HepG2 (cell line): ENCODE results near the gene RAD9A. TPM values are rescaled to one million over a fixed set of nuclear protein-coding genes. Genes with fewer than 3 reads are reported as not detected.

Source experiments
- ATAC-seq: fragments of 200-7000 bp; cut with Tn5 transposase; 3 replicates; pipeline ENCODE4 v1.9.1; 2020; ENCODE audit warnings: mild to moderate bottlenecking, moderate library complexity
- BruUV-seq: library from RNA; stranded (reverse); fragments of 400-500 nt; replicated peaks from 2 replicates; lab custom pipeline; 2021; lab: Mats Ljungman, UMichigan
- CTCF ChIA-PET: fragments of 300-600 bp; formaldehyde crosslinking; extraction: SDS; loops from one replicate; lab custom pipeline; 2021; ENCODE audit warnings: low total read pairs, inconsistent platforms, low intra/inter-chr PET ratio; lab: Yijun Ruan, JAX
- POLR2A ChIA-PET: fragments of 350-600 bp; sonication (Branson Sonifier 250); formaldehyde crosslinking; loops from one replicate; lab custom pipeline; 2020; ENCODE audit warnings: antibody characterized with exemption, inconsistent platforms; lab: Yijun Ruan, JAX
- DNase-seq: peaks from one replicate; pipeline ENCODE4 v3.0.0-alpha.2; 2015; ENCODE audit warnings: low spot score
- FAIRE-seq: peaks from 3 replicates; lab custom pipeline; 2011; peaks lifted over from hg19 to GRCh38; lab: Jason Lieb, UNC
- H2AFZ ChIP-seq: one replicate; pipeline ENCODE4 v1.6.1; 2011; ENCODE audit warnings: low read length, inconsistent platforms
- H3K27ac ChIP-seq: fragments of 300-600 bp; 3 replicates; pipeline ENCODE4 v1.8.0; 2011; ENCODE audit warnings: mixed run types, mild to moderate bottlenecking, mixed read lengths, low read length, inconsistent platforms; ENCODE audit not compliant: insufficient read depth; ENCODE audit errors: extremely low read length
- H3K27me3 ChIP-seq, 2 experiments: fragments of 200-600 bp in 1 of 2; 2 replicates in 1 of 2; 3 replicates in 1 of 2; pipeline versions ENCODE4 v1.6.0 to v1.8.0; 2011; ENCODE audit warnings: low read length in 2 of 2, mild to moderate bottlenecking in 2 of 2, moderate library complexity in 2 of 2, inconsistent platforms in 1 of 2; ENCODE audit not compliant: insufficient read depth in 2 of 2, control insufficient read depth in 1 of 2
- H3K36me3 ChIP-seq, 2 experiments: fragments of 200-600 bp in 1 of 2; replicated peaks in 1 of 2; 2 replicates in 1 of 2; 3 replicates in 1 of 2; pipeline versions ENCODE4 v1.5.1 to v1.8.0; 2011; ENCODE audit warnings: low read length in 2 of 2, inconsistent platforms in 1 of 2; ENCODE audit not compliant: insufficient read depth in 2 of 2, control insufficient read depth in 1 of 2
- H3K4me1 ChIP-seq: 2 replicates; pipeline ENCODE4 v1.5.1; 2012; ENCODE audit warnings: low read length, inconsistent platforms; ENCODE audit not compliant: insufficient read depth
- H3K4me2 ChIP-seq: 2 replicates; pipeline ENCODE4 v1.6.0; 2011; ENCODE audit warnings: low read depth, low read length, inconsistent platforms
- H3K4me3 ChIP-seq, 3 experiments: fragments of 200-600 bp in 1 of 3; sonication (generic), shearing (Covaris generic) in 1 of 3; replicated peaks in 1 of 3; 2 replicates each; pipeline ENCODE4 v1.5.1; 2011 to 2016; ENCODE audit warnings: low read length in 3 of 3, inconsistent platforms in 2 of 3, low read depth in 2 of 3, mild to moderate bottlenecking in 2 of 3, control low read depth in 1 of 3, mixed read lengths in 1 of 3; ENCODE audit not compliant: insufficient read depth in 1 of 3
- H3K79me2 ChIP-seq: one replicate; pipeline ENCODE4 v1.6.1; 2011; ENCODE audit warnings: low read length, inconsistent platforms; ENCODE audit not compliant: insufficient read depth
- H3K9ac ChIP-seq: 2 replicates; pipeline ENCODE4 v1.6.0; 2011; ENCODE audit warnings: mild to moderate bottlenecking, low read depth, low read length, inconsistent platforms; ENCODE audit not compliant: insufficient read depth
- H3K9me3 ChIP-seq: 2 replicates; pipeline ENCODE4 v1.5.1; 2012; ENCODE audit warnings: mild to moderate bottlenecking, low read length
- H4K20me1 ChIP-seq: 2 replicates; pipeline ENCODE4 v1.6.0; 2011; ENCODE audit warnings: inconsistent platforms, mild to moderate bottlenecking, low read length, moderate library complexity; ENCODE audit not compliant: insufficient read depth
- ARNTL ChIP-seq: sonication (generic); formaldehyde crosslinking; IDR thresholded peaks from 2 replicates; pipeline ENCODE4 v1.4.0; 2020; ENCODE audit warnings: mild to moderate bottlenecking, missing genetic modification reagents
- BCL6 ChIP-seq: IDR thresholded peaks from 2 replicates; pipeline ENCODE4 v1.6.1; 2016; ENCODE audit warnings: missing genetic modification reagents, missing compliant biosample characterization
- GATAD2A ChIP-seq: IDR thresholded peaks from 2 replicates; pipeline ENCODE4 v1.6.1; 2016
- HDAC2 ChIP-seq: sonication (generic); formaldehyde crosslinking; IDR thresholded peaks from 2 replicates; pipeline ENCODE4 v1.4.0; 2020; ENCODE audit warnings: missing genetic modification reagents
- MEF2D ChIP-seq: sonication (generic); formaldehyde crosslinking; IDR thresholded peaks from 2 replicates; pipeline ENCODE4 v1.5.1; 2020; ENCODE audit warnings: mild to moderate bottlenecking, missing genetic modification reagents
- REXO4 ChIP-seq: sonication (generic); formaldehyde crosslinking; IDR thresholded peaks from 2 replicates; pipeline ENCODE4 v1.8.0; 2022; ENCODE audit warnings: missing genetic modification reagents, mild to moderate bottlenecking, borderline replicate concordance
- SYNCRIP ChIP-seq: fragments of 200-400 bp; formaldehyde crosslinking; IDR thresholded peaks from 2 replicates; pipeline ENCODE4 v1.6.1; 2018; ENCODE audit warnings: mild to moderate bottlenecking, low read depth, low read length; ENCODE audit not compliant: insufficient read depth
- TBX3 ChIP-seq: fragments of 450-650 bp; IDR thresholded peaks from 2 replicates; pipeline ENCODE4 v1.6.1; 2017; ENCODE audit warnings: antibody characterized with exemption, mild to moderate bottlenecking, inconsistent platforms, borderline replicate concordance
- U2AF2 ChIP-seq: fragments of 200-400 bp; formaldehyde crosslinking; IDR thresholded peaks from 2 replicates; pipeline ENCODE4 v1.6.1; 2017; ENCODE audit warnings: low read depth, mild to moderate bottlenecking, low read length
- YEATS4 ChIP-seq: sonication (generic); formaldehyde crosslinking; IDR thresholded peaks from 2 replicates; pipeline ENCODE4 v1.4.0; 2020; ENCODE audit warnings: missing genetic modification reagents, borderline replicate concordance
- ZBTB20 ChIP-seq: sonication (generic); formaldehyde crosslinking; IDR thresholded peaks from 2 replicates; pipeline ENCODE4 v1.8.1; 2023; ENCODE audit warnings: missing genetic modification reagents, low read depth, mild to moderate bottlenecking, borderline replicate concordance
- ZC3H13 ChIP-seq: sonication (generic); formaldehyde crosslinking; IDR thresholded peaks from 2 replicates; pipeline ENCODE4 v1.8.1; 2023; ENCODE audit warnings: mild to moderate bottlenecking, missing genetic modification reagents, moderate library complexity
- ZNF12 ChIP-seq: sonication (generic); formaldehyde crosslinking; IDR thresholded peaks from 2 replicates; pipeline ENCODE4 v1.5.0; 2020; ENCODE audit warnings: missing genetic modification reagents
- ZNF263 ChIP-seq: sonication (generic); formaldehyde crosslinking; IDR thresholded peaks from 2 replicates; pipeline ENCODE4 v1.4.0; 2020; ENCODE audit warnings: missing genetic modification reagents
- ZNF329 ChIP-seq: sonication (generic); formaldehyde crosslinking; IDR thresholded peaks from 2 replicates; pipeline ENCODE4 v1.9.0; 2021; ENCODE audit warnings: low read depth, mild to moderate bottlenecking, missing genetic modification reagents
- ZNF678 ChIP-seq: sonication (generic); formaldehyde crosslinking; IDR thresholded peaks from 2 replicates; pipeline ENCODE4 v1.4.0; 2020; ENCODE audit warnings: mild to moderate bottlenecking, missing genetic modification reagents
- ZZZ3 ChIP-seq: sonication (generic); formaldehyde crosslinking; IDR thresholded peaks from 2 replicates; pipeline ENCODE4 v1.4.0; 2020; ENCODE audit warnings: missing genetic modification reagents, mild to moderate bottlenecking, borderline replicate concordance
- WGBS: methylation state at CpG from one replicate; pipeline ENCODE4 v1.1.6; 2017; ENCODE audit warnings: low lambda C conversion rate; 5-methylcytosine and 5-hydroxymethylcytosine counted together
- in situ Hi-C: cut with HindIII; loops from 2 replicates; pipeline ENCODE4 v1.10.0; 2017; ENCODE audit warnings: low pct_unique_long_range_greater_than_20kb; ENCODE audit not compliant: extremely low pct_ligation_motif_present
- intact Hi-C: fragments of 100-400 bp; cut with micrococcal nuclease; formaldehyde crosslinking; loops from one replicate; pipeline ENCODE4 v1.10.0; 2022; ENCODE audit not compliant: unreplicated experiment
- polyA plus RNA-seq, 8 experiments: library from polyadenylated mRNA; depleted of rRNA in 3 of 8; stranded (reverse) in 7 of 8; unstranded in 1 of 8; fragments of >200 nt; fragmentation: Illumina TruSeq in 4 of 8; extraction: Trizol in 4 of 8; gene quantifications; 2 replicates each; pipeline versions ENCODE4 v1.2.1 to v1.2.3, GENCODE V29; 2011 to 2016; ENCODE audit warnings: low read depth in 4 of 8, missing spikeins in 1 of 8, mixed read lengths in 1 of 8; ENCODE audit not compliant: insufficient read depth in 1 of 8
- total RNA-seq, 5 experiments: library from RNA; depleted of rRNA; stranded (reverse); fragments of >200 nt; fragmentation: Illumina TruSeq; extraction: Trizol; gene quantifications; 2 replicates each; pipeline ENCODE4 v1.2.3, GENCODE V29; 2016; ENCODE audit warnings: low read depth in 1 of 5
- TF ChIP-seq, protein P1 (sequence below): sonication (generic); formaldehyde crosslinking; IDR thresholded peaks from 2 replicates; pipeline ENCODE4 v1.5.0; 2020; ENCODE audit warnings: missing genetic modification reagents
- TF ChIP-seq, protein P2 (sequence below): sonication (generic); formaldehyde crosslinking; IDR thresholded peaks from 2 replicates; pipeline ENCODE4 v1.8.0; 2022; ENCODE audit warnings: mild to moderate bottlenecking, missing genetic modification reagents; ENCODE audit not compliant: insufficient replicate concordance
- TF ChIP-seq, protein P3 (sequence below): sonication (generic); formaldehyde crosslinking; IDR thresholded peaks from 2 replicates; pipeline ENCODE4 v1.5.0; 2020; ENCODE audit warnings: missing genetic modification reagents

RAD9A gene
- total and polyA plus RNA-seq, 2 of the 13 experiments (the other 11 are each of a cell fraction or from before 2014, with no cell fraction given), result 10.1 to 15.7 TPM

DNA sequence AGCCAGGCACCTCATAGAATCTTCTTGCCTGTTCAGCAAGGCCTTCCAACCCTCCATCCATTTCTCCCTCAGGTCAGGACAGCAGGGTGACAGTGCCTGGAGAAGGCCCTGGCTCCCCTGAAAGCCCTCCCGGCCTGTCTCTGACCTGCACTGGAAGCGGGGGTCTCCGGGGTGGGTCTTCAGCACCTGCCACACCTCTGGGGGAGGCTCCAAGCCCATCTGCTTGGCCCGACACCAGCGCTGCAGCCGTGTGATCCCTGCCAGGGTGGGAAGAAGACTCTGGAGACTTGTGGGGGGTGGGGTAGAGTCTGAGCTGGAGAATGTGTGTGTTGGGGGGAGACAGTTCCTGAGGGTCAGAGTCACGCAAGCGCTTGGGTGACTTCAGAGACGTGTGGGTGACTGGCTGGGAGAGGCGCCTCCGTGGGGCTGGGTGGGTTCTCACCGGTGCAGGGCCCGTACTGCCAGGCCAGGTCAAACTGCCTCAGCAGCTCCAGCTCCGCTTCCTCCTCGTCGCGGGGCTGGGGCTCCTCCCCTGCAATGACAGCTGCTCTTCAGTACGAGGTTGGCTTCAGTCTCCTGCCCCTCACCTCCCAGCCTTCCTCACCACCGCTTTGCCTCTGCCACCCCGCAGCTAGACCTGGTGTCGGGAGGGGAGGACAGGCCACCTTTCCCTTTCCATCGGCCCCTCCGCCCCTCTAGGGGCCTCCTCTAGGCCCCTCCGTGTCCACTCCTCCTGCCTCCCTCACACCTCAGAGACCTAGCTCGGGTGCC, 39.1 kb upstream of the RAD9A start:
- WGBS, result 6% methylated on average over 15 of the region's 25 CpGs
- ATAC-seq (peak; percentile 3), DNase-seq (peak; percentile 20), FAIRE-seq (no peak)
- ChIA-PET POLR2A (interaction anchor here (0.7 to 9.7 kb wide), 18 partner anchors 8 to 298 kb away, joined by 3 to 365 read pairs (median 6); partner anchors contain the start of genes ANKRD13D, CLCF1, NUDT8 and PPP1CA), CTCF (interaction anchor here (1.7 kb wide), 1 partner anchor 30 kb away, joined by 6 read pairs; no protein-coding TSS in a partner anchor)
- Histone ChIP-seq H3K4me3 (peak overlapping the region; percentile 68 to 90 (median 71)), H3K36me3 (no peaks in the 10 kb centered on the region), H3K79me2 (no peaks in the 10 kb centered on the region), H4K20me1 (no peaks in the 10 kb centered on the region), H3K9ac (peak overlapping the region; percentile 64), H3K4me1 (peaks cover 46% of the 10 kb centered on the region), H3K9me3 (no peaks in the 10 kb centered on the region), H2AFZ (no peak overlapping the region), H3K4me2 (peak overlapping the region; percentile 94), H3K27me3 (no peaks in the 10 kb centered on the region), H3K27ac (peak overlapping the region; percentile 79)
- intact Hi-C loops (no loop called here), in situ Hi-C loops (loop anchor here (5.0 kb wide), 1 partner anchor 35 kb away; no protein-coding TSS in a partner anchor)
- TSS peak; percentile 85 for BruUV-seq
- TF ChIP-seq ZC3H13 (CRISPR knock-in tag), result 0 out of 2 replicates have a peak, but pooled peaks have one; percentile 37
- TF ChIP-seq, protein P1, sequence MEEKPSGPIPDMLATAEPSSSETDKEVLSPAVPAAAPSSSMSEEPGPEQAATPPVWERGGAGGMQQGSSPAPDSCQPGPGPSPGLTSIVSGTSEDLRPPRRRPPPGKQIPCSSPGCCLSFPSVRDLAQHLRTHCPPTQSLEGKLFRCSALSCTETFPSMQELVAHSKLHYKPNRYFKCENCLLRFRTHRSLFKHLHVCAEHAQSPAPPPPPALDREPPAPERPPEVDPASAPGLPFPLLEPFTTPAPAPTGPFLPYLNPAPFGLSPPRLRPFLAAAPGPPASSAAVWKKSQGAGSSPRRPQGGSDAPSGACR, result 0 out of 2 replicates have a peak, but pooled peaks have one; percentile 6
- no peak for TF ChIP-seq ARNTL (CRISPR knock-in tag)
- TF ChIP-seq GATAD2A (CRISPR knock-in tag), result peak; percentile 23
- 0 out of 2 replicates have a peak, but pooled peaks have one; percentile 14 for TF ChIP-seq ZZZ3
- TF ChIP-seq YEATS4, result no peak
- TF ChIP-seq TBX3, result no peak
- TF ChIP-seq, protein P2, sequence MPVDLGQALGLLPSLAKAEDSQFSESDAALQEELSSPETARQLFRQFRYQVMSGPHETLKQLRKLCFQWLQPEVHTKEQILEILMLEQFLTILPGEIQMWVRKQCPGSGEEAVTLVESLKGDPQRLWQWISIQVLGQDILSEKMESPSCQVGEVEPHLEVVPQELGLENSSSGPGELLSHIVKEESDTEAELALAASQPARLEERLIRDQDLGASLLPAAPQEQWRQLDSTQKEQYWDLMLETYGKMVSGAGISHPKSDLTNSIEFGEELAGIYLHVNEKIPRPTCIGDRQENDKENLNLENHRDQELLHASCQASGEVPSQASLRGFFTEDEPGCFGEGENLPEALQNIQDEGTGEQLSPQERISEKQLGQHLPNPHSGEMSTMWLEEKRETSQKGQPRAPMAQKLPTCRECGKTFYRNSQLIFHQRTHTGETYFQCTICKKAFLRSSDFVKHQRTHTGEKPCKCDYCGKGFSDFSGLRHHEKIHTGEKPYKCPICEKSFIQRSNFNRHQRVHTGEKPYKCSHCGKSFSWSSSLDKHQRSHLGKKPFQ (CRISPR knock-in tag), result peak; percentile 36
- TF ChIP-seq ZNF263, result 0 out of 2 replicates have a peak, but pooled peaks have one; percentile 22
- TF ChIP-seq U2AF2, result no peak
- TF ChIP-seq, protein P3, sequence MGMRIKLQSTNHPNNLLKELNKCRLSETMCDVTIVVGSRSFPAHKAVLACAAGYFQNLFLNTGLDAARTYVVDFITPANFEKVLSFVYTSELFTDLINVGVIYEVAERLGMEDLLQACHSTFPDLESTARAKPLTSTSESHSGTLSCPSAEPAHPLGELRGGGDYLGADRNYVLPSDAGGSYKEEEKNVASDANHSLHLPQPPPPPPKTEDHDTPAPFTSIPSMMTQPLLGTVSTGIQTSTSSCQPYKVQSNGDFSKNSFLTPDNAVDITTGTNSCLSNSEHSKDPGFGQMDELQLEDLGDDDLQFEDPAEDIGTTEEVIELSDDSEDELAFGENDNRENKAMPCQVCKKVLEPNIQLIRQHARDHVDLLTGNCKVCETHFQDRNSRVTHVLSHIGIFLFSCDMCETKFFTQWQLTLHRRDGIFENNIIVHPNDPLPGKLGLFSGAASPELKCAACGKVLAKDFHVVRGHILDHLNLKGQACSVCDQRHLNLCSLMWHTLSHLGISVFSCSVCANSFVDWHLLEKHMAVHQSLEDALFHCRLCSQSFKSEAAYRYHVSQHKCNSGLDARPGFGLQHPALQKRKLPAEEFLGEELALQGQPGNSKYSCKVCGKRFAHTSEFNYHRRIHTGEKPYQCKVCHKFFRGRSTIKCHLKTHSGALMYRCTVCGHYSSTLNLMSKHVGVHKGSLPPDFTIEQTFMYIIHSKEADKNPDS, result peak; percentile 13; the same call in 1 of the 2 replicates
- no peak for TF ChIP-seq HDAC2 (CRISPR knock-in tag)
- peak; percentile 28; the same call in 1 of the 2 replicates for TF ChIP-seq ZBTB20
- no peak for TF ChIP-seq BCL6 (CRISPR knock-in tag)
- 0 out of 2 replicates have a peak, but pooled peaks have one; percentile 10 for TF ChIP-seq MEF2D (CRISPR knock-in tag)
- 0 out of 2 replicates have a peak, but pooled peaks have one; percentile 14 for TF ChIP-seq ZNF12
- TF ChIP-seq SYNCRIP, result no peak
- peak; percentile 66; the same call in 1 of the 2 replicates for TF ChIP-seq REXO4
- TF ChIP-seq ZNF329 (CRISPR knock-in tag), result 0 out of 2 replicates have a peak, but pooled peaks have one; percentile 18
- TF ChIP-seq ZNF678 (CRISPR knock-in tag), result no peak
